Esophagus squamous epithelium (tissue), 4 donors: ENCODE measurements around the gene PLEKHH1.

Experiments
- CTCF ChIP-seq, 6 experiments: fragments of 450-650 bp in 4 of 6; fragments of 200-600 bp in 2 of 6; sonication (generic) in 2 of 6; IDR thresholded peaks; one replicate each; pipeline ENCODE4 v1.5.1; 2016 to 2019; ENCODE audit warnings: antibody characterized with exemption in 6 of 6, mild to moderate bottlenecking in 4 of 6, moderate library complexity in 4 of 6
- POLR2A ChIP-seq, 4 donors: fragments of 450-650 bp; IDR thresholded peaks; one replicate each; pipeline ENCODE4 v1.6.1; 2017; ENCODE audit warnings: antibody characterized with exemption in 4 of 4, mild to moderate bottlenecking in 4 of 4, moderate library complexity in 3 of 4

GRCh38 chr14:67577181-67577808 lies 44.2 kb downstream of the PLEKHH1 start:
- no peak for TF ChIP-seq CTCF (IDR thresholded peaks at IDR 0.05)
- no peak for TF ChIP-seq POLR2A (IDR thresholded peaks at IDR 0.05)
